ENCODE results near the gene EML4. TPM values are rescaled to one million over a fixed set of nuclear protein-coding genes. Genes with fewer than 3 reads are reported as not detected.
A peak's percentile ranks its signal among the peaks of the same experiment; 100 is the strongest.

EML4 gene
- total and polyA plus RNA-seq, 2 donors from 2014 or later: 13.0 to 53.6 TPM

DNA sequence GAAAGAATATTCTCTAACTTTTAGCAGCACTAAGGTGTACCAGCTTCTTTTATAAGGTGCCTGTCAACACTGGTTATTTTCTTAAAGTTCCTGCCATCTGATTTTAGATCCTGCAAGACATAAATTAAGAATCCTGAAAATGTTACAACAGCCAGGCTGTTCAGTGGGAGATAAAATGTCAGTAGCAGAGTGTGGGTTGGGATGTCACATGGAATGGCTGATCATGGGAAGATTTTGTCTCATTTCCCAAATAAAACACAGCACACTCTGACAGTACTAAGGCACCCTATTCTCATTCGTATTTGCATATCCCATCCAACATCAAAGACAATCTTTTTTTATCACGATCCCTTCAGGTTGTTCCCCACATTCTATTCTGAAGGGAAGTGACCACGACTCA is 194.3 kb downstream of the EML4 start:
- Histone ChIP-seq H3K4me3 (ENCODE audit: low read length in 3 of 3) (no peak overlapping the region), H3K27ac (ENCODE audit: low read depth in 2 of 2, low read length in 2 of 2) (no peak overlapping the region), H3K9ac (ENCODE audit: low read length in 3 of 3) (no peak overlapping the region), H3K4me1 (ENCODE audit: control insufficient read depth in 2 of 3, insufficient read depth in 2 of 3, low read depth in 1 of 3, low read length in 3 of 3) (peaks cover 5 to 15% (median 6%) of the 10 kb centered on the region in 3 donors), H3K27me3 (ENCODE audit: control insufficient read depth, insufficient read depth, low read length) (no peaks in the 10 kb centered on the region), H3K36me3 (ENCODE audit: control insufficient read depth in 2 of 3, insufficient read depth in 3 of 3, low read length in 3 of 3) (no peaks in the 10 kb centered on the region), H3K9me3 (ENCODE audit: control insufficient read depth in 2 of 3, insufficient read depth in 1 of 3, low read length in 3 of 3) (no peaks in the 10 kb centered on the region)
- FAIRE-seq: no peak
- TF ChIP-seq, protein P1, sequence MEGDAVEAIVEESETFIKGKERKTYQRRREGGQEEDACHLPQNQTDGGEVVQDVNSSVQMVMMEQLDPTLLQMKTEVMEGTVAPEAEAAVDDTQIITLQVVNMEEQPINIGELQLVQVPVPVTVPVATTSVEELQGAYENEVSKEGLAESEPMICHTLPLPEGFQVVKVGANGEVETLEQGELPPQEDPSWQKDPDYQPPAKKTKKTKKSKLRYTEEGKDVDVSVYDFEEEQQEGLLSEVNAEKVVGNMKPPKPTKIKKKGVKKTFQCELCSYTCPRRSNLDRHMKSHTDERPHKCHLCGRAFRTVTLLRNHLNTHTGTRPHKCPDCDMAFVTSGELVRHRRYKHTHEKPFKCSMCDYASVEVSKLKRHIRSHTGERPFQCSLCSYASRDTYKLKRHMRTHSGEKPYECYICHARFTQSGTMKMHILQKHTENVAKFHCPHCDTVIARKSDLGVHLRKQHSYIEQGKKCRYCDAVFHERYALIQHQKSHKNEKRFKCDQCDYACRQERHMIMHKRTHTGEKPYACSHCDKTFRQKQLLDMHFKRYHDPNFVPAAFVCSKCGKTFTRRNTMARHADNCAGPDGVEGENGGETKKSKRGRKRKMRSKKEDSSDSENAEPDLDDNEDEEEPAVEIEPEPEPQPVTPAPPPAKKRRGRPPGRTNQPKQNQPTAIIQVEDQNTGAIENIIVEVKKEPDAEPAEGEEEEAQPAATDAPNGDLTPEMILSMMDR (IDR thresholded peaks at IDR 0.05; ENCODE audit: borderline replicate concordance, extremely low read depth, insufficient read depth): no peak
- no peak for DNase-seq
- intact Hi-C loops (cut with DNase I): no loop called here

DNA sequence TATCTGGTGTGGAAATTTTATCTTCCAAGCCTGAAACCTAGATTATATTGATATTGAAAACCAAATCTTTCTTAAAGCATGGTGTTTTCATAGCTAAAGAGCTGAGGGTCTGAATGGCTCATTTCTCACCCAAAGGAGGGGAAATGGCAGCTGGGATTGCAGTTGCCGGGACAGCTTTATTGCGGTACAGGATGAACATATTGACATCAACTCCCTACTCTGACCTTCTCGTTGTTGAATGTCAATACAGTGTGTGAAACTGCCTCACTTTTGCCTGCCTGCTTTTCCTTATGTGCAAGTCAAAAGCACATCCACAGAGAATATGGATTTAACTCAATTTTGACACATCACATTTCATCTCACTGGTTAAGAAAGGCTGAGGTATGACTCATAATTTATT is 195.5 kb downstream of the EML4 start:
- no peaks in the 10 kb centered on the region for H3K36me3 ChIP-seq (ENCODE audit: control insufficient read depth in 2 of 3, insufficient read depth in 3 of 3, low read length in 3 of 3)
- H3K9ac ChIP-seq (ENCODE audit: low read length in 3 of 3): no peak overlapping the region
- H3K27ac ChIP-seq (ENCODE audit: low read depth in 2 of 2, low read length in 2 of 2): no peak overlapping the region
- no peak for FAIRE-seq
- intact Hi-C loops (cut with DNase I): no loop called here
- TF ChIP-seq, protein P1 (IDR thresholded peaks at IDR 0.05; ENCODE audit: borderline replicate concordance, extremely low read depth, insufficient read depth): no peak
- H3K4me3 ChIP-seq (ENCODE audit: low read length in 3 of 3): no peak overlapping the region
- H3K27me3 ChIP-seq (ENCODE audit: control insufficient read depth, insufficient read depth, low read length): no peaks in the 10 kb centered on the region
- DNase-seq: peak in 2 of 5 donors; percentile 23 to 51
- peaks cover 6 to 16% (median 8%) of the 10 kb centered on the region in 3 donors for H3K4me1 ChIP-seq (ENCODE audit: control insufficient read depth in 2 of 3, insufficient read depth in 2 of 3, low read depth in 1 of 3, low read length in 3 of 3)
- no peaks in the 10 kb centered on the region for H3K9me3 ChIP-seq (ENCODE audit: control insufficient read depth in 2 of 3, insufficient read depth in 1 of 3, low read length in 3 of 3)

DNA sequence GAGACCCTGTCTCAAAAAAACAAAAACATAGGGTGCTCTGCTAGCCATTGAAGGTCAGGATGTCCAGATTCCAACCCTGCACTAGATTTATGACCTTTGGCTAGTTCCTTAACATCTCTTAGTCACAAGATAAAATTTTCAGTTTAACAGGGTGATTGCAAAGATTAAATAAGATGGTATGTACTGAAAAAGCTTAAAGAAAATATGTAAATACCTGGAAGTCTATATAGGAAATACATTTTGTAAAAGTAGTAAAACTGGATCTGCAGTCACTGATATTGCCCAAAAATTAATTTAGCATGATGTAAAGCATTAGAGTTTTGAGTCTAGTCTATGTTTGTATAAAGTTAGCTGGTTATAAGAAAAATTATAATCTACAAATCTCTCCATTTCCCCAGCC is 197.3 kb downstream of the EML4 start:
- no peaks in the 10 kb centered on the region for H3K27me3 ChIP-seq (ENCODE audit: control insufficient read depth, insufficient read depth, low read length)
- no peaks in the 10 kb centered on the region for H3K36me3 ChIP-seq (ENCODE audit: control insufficient read depth in 2 of 3, insufficient read depth in 3 of 3, low read length in 3 of 3)
- intact Hi-C loops (cut with DNase I): no loop called here
- DNase-seq (no peak), FAIRE-seq (no peak)
- H3K9me3 ChIP-seq (ENCODE audit: control insufficient read depth in 2 of 3, insufficient read depth in 1 of 3, low read length in 3 of 3): no peaks in the 10 kb centered on the region
- H3K4me3 ChIP-seq (ENCODE audit: low read length in 3 of 3): no peak overlapping the region
- no peak overlapping the region for H3K27ac ChIP-seq (ENCODE audit: low read depth in 2 of 2, low read length in 2 of 2)
- TF ChIP-seq, protein P1 (IDR thresholded peaks at IDR 0.05; ENCODE audit: borderline replicate concordance, extremely low read depth, insufficient read depth): no peak
- H3K4me1 ChIP-seq (ENCODE audit: control insufficient read depth in 2 of 3, insufficient read depth in 2 of 3, low read depth in 1 of 3, low read length in 3 of 3): peaks cover 6 to 18% (median 8%) of the 10 kb centered on the region in 3 donors
- no peak overlapping the region for H3K9ac ChIP-seq (ENCODE audit: low read length in 3 of 3)

DNA sequence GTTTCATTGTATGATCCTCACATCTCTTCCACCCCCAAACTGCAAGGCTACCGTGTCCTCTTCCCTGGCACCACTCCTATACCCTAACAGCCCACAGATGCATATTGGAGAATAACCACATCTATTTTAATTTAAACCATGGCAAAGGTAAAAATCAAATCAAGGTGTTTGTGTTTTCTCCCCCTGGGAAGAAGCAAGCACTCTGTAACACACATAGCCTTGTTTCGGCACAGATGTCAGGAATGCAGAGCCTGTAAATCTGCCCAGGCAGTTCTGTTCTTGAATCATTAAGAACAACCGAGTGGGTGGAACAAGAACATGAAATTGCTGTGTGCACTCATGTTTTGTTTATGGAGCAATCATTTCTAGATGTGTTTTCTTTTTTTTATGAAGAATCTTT is 198.7 kb downstream of the EML4 start:
- H3K27ac ChIP-seq (ENCODE audit: low read depth in 2 of 2, low read length in 2 of 2): no peak overlapping the region
- TF ChIP-seq, protein P1 (IDR thresholded peaks at IDR 0.05; ENCODE audit: borderline replicate concordance, extremely low read depth, insufficient read depth): no peak
- no peaks in the 10 kb centered on the region for H3K9me3 ChIP-seq (ENCODE audit: control insufficient read depth in 2 of 3, insufficient read depth in 1 of 3, low read length in 3 of 3)
- no peak overlapping the region for H3K4me3 ChIP-seq (ENCODE audit: low read length in 3 of 3)
- H3K9ac ChIP-seq (ENCODE audit: low read length in 3 of 3): no peak overlapping the region
- DNase-seq (peak in 3 of 5 donors; percentile 61 to 89 (median 88)), FAIRE-seq (no peak)
- no peaks in the 10 kb centered on the region for H3K36me3 ChIP-seq (ENCODE audit: control insufficient read depth in 2 of 3, insufficient read depth in 3 of 3, low read length in 3 of 3)
- no peaks in the 10 kb centered on the region for H3K27me3 ChIP-seq (ENCODE audit: control insufficient read depth, insufficient read depth, low read length)
- intact Hi-C loops (cut with DNase I): no loop called here
- H3K4me1 ChIP-seq (ENCODE audit: control insufficient read depth in 2 of 3, insufficient read depth in 2 of 3, low read depth in 1 of 3, low read length in 3 of 3): peaks cover 0 to 18% (median 3%) of the 10 kb centered on the region in 3 donors
